Measurements from ENCODE around the gene PREB.

The PREB gene

GRCh38 chr2:27108221-27108620 is 26.2 kb downstream of the PREB start:
- H3K4me3 ChIP-seq (ENCODE audit: low read depth, low read length): no peak overlapping the region
- DNase-seq (ENCODE audit: low read depth, low spot score): no peak
- ChIA-PET POLR2A (no interaction called here), CTCF (interaction anchor here (0.8 to 4.8 kb wide), 6 partner anchors 11 to 197 kb away, joined by 3 to 36 read pairs (median 6); no protein-coding TSS in a partner anchor)
- TF ChIP-seq CTCF (IDR thresholded peaks at IDR 0.05; ENCODE audit: insufficient read depth, low read length, missing control alignments): no peak

GRCh38 chr2:27105981-27106380 is 28.5 kb downstream of the PREB start:
- POLR2A ChIA-PET: no interaction called here
- CTCF ChIA-PET: interaction anchor here (1.1 to 11.8 kb wide), 6 partner anchors 10 to 209 kb away, joined by 4 to 206 read pairs (median 10); partner anchors contain the start of genes DNAJC5G and TRIM54
- no peak for DNase-seq (ENCODE audit: low read depth, low spot score)
- TF ChIP-seq CTCF (IDR thresholded peaks at IDR 0.05; ENCODE audit: insufficient read depth, low read length, missing control alignments): no peak
- no peak overlapping the region for H3K4me3 ChIP-seq (ENCODE audit: low read depth, low read length)

- no peak for TF ChIP-seq CTCF (IDR thresholded peaks at IDR 0.05; ENCODE audit: insufficient read depth, low read length, missing control alignments)
- DNase-seq (ENCODE audit: low read depth, low spot score): no peak
- ChIA-PET POLR2A (no interaction called here), CTCF (interaction anchor here (1.4 to 11.8 kb wide), 9 partner anchors 9 to 200 kb away, joined by 3 to 217 read pairs (median 7); partner anchors contain the start of genes DNAJC5G, KHK and TRIM54)
- no peak overlapping the region for H3K4me3 ChIP-seq (ENCODE audit: low read depth, low read length)
Observed at GRCh38 chr2:27102329-27102728, 32.1 kb downstream of the PREB start.

- CTCF ChIA-PET: interaction anchor here (0.6 to 11.8 kb wide), 18 partner anchors 11 to 212 kb away, joined by 3 to 217 read pairs (median 8); partner anchors contain the start of genes ABHD1, CAD, DNAJC5G and TRIM54
- POLR2A ChIA-PET: no interaction called here
- TF ChIP-seq CTCF (IDR thresholded peaks at IDR 0.05; ENCODE audit: insufficient read depth, low read length, missing control alignments): no peak
- no peak for DNase-seq (ENCODE audit: low read depth, low spot score)
- no peak overlapping the region for H3K4me3 ChIP-seq (ENCODE audit: low read depth, low read length)
Observed at GRCh38 chr2:27100036-27100435, 34.4 kb downstream of the PREB start.

- no peak for DNase-seq (ENCODE audit: low read depth, low spot score)
- no peak overlapping the region for H3K4me3 ChIP-seq (ENCODE audit: low read depth, low read length)
- POLR2A ChIA-PET: no interaction called here
- TF ChIP-seq CTCF (IDR thresholded peaks at IDR 0.05; ENCODE audit: insufficient read depth, low read length, missing control alignments): no peak
- CTCF ChIA-PET: interaction anchor here (0.7 to 11.8 kb wide), 27 partner anchors 9 to 253 kb away, joined by 3 to 217 read pairs (median 5); partner anchors contain the start of genes ABHD1, CAD, DNAJC5G and TRIM54
Observed at GRCh38 chr2:27099334-27099955, 35.0 kb downstream of the PREB start.

GRCh38 chr2:27097341-27097740 is 37.1 kb downstream of the PREB start:
- TF ChIP-seq CTCF (IDR thresholded peaks at IDR 0.05; ENCODE audit: insufficient read depth, low read length, missing control alignments): no peak

More at GRCh38 chr2:27097341-27097740, 37.1 kb downstream of the PREB start:
- H3K4me3 ChIP-seq (ENCODE audit: low read depth, low read length): no peak overlapping the region
- POLR2A ChIA-PET: no interaction called here
- no peak for DNase-seq (ENCODE audit: low read depth, low spot score)
- CTCF ChIA-PET: interaction anchor here (1.0 to 11.8 kb wide), 21 partner anchors 8 to 205 kb away, joined by 3 to 217 read pairs (median 11); partner anchors contain the start of genes CAD, DNAJC5G, KHK and TRIM54
